HTR-8/SVneo (cell line): Measurements from ENCODE around the gene KIAA0825.
A peak's percentile ranks its signal among the peaks of the same experiment; 100 is the strongest.

Source experiments
- DNase-seq: peaks from one replicate; pipeline ENCODE4 v3.0.0; 2011; ENCODE audit warnings: low spot score, mixed read lengths; ENCODE audit not compliant: insufficient read length
- FAIRE-seq: peaks from 2 replicates; lab custom pipeline; 2011; peaks lifted over from hg19 to GRCh38; lab: Jason Lieb, UNC

The KIAA0825 gene

DNA sequence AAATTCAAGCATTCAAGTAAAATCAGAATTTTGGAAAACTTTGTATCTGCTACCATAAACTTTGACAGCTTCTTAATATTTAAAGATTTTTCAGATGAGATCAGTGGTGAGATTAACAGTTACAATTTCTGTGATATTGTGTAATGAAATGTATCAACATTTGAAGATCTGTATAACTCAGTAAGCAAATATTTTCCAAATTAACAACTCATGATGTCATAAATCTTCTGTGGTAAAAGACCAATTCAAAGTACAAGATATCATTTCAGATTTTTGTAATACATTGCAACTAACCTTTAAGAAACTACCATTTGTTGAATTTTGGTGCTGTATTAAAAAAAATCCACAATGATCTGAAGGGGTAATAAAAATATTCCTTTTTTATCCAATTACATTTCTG, 352.2 kb downstream of the KIAA0825 start:
- FAIRE-seq (no peak), DNase-seq (no peak)

DNA sequence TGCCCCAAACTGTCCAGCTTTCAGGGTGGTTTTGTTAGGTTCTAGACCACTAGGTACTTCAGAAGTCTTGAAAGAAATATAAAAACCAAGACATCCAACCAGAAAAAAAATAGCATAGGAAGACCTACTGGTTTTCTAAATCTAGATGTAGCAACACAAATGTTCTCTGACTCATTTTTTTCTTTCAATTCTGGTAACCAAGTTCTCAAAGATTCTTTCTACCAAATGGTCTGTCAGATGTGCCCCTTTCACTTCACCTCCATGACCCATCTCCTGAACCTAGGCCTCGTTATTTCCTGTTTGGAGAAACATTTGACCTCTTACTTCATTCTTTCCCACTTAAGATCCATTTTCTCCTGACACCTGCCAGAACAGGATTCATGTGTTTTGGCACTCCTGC, 355.3 kb downstream of the KIAA0825 start:
- DNase-seq (no peak), FAIRE-seq (no peak)

GRCh38 chr5:94260096-94260495, 358.3 kb downstream of the KIAA0825 start:
- no peak for DNase-seq
- FAIRE-seq = no peak

DNA sequence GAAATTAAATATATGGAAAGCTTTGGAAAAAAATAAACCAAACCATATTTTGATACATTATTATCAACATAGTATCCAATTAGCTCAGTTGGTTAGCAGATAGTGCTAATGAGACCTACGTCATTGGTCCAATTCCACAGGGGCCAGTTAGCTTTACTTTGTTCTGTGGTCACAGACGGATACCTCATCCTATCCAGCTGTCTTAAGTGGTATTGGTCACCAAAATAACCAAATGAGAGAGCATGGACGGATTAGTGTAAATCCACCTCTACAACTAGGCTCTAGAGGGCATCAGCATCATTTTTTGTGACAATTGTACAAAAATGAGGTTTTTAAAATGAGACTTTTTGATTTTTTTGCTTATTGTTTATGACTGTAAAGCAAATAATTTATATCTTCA, 364.2 kb downstream of the KIAA0825 start:
- FAIRE-seq = no peak
- DNase-seq = no peak

DNA sequence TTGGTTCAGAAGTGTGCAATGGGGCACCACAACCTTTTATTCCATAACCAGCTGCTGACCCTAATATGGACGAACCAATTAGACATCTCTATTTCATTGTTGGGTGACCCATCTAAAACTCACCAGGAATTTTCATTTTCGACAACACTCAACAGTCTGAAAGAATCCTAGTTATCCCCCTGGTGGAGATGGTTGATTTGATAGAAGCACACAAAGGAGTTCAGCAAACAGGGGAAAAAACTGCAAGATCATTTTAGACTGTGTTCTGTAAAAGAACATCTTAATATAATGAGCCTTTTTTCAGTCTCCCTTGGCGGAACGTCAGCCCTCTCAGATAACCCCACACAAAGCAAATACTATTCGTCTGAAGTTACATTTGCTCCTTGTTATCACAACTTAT, 367.4 kb downstream of the KIAA0825 start:
- FAIRE-seq = no peak
- no peak for DNase-seq

DNA sequence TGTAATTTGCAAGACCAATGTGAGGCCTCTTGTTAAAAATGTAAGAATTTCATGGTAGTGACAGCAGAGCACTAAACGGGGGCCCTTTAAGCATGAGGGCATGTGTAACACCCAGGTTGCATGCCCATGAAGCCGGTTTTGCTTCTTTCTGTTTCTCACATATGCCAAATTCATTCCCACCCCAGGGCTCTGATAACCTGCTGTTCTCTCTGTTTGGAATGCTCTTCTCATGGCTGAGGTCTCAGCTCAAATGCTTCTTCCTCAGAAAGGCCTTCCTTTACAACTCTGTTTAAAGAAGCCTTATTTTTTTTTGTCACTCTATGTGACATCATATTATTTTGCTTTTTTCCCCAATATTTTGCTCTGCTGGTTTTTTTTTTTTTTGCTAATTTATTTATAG, 369.0 kb downstream of the KIAA0825 start:
- no peak for FAIRE-seq
- no peak for DNase-seq

- FAIRE-seq = no peak
- DNase-seq = no peak
These were observed 370.1 kb downstream of the KIAA0825 start for GRCh38 chr5:94248175-94248875.

DNA sequence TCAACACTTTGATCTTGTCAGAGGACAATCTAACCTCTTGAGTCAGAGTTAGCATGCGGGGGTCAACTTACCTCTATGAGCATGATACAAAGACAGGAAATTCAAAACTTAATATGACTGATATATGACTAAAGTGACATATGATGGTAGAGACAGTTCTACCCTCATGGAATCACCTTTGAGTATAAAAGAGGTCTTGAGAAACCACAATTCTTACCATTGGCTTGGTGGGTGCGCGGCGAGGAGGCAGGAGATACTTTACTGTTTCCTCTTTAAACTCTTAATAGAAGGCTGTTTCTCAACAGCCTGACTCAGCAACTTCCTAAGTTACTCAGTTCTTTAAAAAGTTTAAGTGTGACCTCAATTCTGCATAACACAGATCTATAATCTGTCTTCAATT, 372.8 kb downstream of the KIAA0825 start:
- DNase-seq (no peak), FAIRE-seq (no peak)

DNA sequence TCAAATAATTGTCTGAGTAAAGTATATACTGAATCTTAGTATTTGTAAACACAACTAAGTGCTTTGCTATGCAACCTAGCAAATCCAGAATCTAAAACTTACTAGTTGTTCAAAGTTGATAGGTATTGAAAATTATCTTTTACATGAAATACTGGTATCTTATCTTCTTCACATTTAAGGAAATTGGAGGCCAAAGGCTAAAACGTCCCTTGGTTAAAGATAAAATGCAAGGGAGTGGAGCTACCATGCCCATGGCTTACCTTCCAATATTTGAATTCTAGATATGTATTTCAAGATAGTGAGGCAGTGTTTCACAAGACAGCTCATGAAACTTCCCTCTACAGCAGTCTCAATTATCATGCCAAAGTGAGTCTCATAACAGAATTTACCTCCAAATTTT, 373.5 kb downstream of the KIAA0825 start:
- FAIRE-seq (no peak), DNase-seq (no peak)

DNA sequence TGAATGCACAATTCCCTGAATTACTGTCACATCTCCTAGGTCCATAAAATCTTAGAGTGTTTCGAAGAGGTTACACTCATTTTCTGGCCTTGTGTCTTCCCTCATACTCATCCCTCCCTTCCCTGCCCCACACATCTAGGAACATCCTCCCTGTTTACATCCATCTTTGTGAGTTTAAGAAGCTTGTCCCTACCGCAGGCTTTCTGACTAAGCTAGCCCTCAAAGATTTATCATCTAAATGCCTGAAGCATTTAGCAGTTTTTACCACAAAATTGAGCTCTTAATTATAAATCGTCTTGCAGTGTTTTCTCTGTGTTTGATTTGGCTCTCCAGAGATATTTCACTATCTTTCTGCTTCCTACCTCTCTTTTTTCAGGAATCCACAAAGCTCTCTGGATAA, 374.8 kb downstream of the KIAA0825 start:
- DNase-seq = no peak
- no peak for FAIRE-seq

GRCh38 chr5:94240993-94241651, 377.3 kb downstream of the KIAA0825 start:
- DNase-seq (no peak), FAIRE-seq (no peak)

GRCh38 chr5:94240596-94240992, 377.8 kb downstream of the KIAA0825 start:
- DNase-seq (no peak), FAIRE-seq (no peak)

DNA sequence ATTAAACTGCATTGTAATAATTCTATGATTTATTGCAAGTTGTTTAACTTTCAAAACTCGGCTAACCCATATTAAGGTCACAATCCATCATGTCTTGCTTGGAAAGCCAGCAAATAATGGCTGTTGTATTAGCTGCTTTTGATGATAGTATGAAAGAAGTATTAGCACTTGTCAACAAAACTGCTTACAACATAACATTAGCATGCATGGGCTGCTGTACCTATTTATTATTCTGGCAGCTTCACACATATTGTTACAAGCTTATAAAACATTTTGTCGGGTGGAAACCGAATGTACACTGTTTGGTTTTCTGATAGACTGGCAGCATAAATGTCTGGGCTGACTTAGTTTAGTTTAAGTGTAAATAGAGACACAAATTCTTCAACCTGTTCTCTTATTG, 378.3 kb downstream of the KIAA0825 start:
- DNase-seq (no peak), FAIRE-seq (no peak)

GRCh38 chr5:94239266-94239665, 379.1 kb downstream of the KIAA0825 start:
- FAIRE-seq (no peak), DNase-seq (no peak)

DNA sequence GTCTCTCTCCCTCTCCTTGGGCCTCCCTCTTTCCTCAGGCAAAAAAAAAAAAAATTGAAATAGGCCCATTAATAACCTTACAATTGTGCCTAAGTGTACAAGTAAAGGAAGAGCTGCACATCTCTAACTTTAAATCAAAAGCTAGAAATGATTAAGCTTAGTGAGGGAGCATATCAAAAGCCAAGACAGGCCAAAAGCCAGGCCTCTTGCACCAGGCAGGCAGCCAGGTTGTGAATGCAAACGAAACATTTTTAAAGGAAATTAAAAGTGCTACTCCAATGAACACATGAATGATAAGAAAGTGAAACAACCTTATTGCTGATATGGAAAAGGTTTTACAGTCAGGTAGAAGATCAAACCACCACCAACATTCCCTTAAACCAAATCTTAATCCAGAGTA, 383.4 kb downstream of the KIAA0825 start:
- no peak for FAIRE-seq
- no peak for DNase-seq

- DNase-seq (no peak), FAIRE-seq (no peak)
These were observed 389.6 kb downstream of the KIAA0825 start for GRCh38 chr5:94228791-94229190.

- DNase-seq (no peak), FAIRE-seq (no peak)
These were observed 395.2 kb downstream of the KIAA0825 start for GRCh38 chr5:94223235-94223634.

- DNase-seq = peak; percentile 7
- FAIRE-seq = no peak
These were observed 400.0 kb downstream of the KIAA0825 start for GRCh38 chr5:94218374-94218773.

GRCh38 chr5:94217745-94218144, 400.7 kb downstream of the KIAA0825 start:
- DNase-seq (no peak), FAIRE-seq (no peak)

DNA sequence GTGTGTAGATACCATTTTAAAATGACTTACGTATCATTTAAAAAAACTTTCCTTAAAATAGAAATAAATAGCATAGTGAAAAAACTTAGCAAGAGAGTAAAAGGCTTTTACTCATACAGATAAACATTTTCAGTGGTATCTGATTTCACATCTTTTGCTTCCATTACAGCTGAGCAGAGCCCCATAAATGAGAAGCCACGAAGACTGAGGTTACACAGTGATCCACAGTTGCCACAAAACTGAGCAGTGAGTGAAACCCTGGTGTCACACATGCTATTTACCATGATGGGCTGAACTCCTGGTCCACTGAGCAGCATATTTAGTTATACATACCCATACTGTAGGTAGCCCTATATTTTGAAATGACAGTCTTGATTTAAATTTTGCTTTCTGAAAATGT, 401.2 kb downstream of the KIAA0825 start:
- DNase-seq = no peak
- no peak for FAIRE-seq

DNA sequence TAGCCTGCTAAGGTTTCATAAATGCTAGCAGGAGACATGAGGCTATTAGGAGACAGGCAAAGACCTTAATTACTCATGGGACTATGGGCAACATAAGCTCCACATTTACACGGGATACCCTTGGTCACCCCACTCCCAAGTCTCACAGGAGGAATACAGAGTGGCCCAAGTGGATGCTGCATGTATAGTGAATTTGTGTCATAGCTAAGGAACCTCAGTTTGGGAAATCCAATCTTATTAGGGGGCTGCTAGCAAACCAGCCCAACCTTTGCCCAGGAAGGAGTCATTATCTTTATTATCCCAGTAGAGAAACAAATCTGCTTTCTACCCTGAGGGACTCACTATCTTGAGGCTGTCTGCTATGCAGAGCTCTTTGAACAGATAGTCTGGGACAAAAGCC, 405.9 kb downstream of the KIAA0825 start:
- DNase-seq (no peak), FAIRE-seq (no peak)

- FAIRE-seq (no peak), DNase-seq (no peak)
These were observed 408.5 kb downstream of the KIAA0825 start for GRCh38 chr5:94209774-94210355.
